IMR-90 (cell line): ENCODE data around the gene TAS2R50. TPM values are rescaled to one million over a fixed set of nuclear protein-coding genes. Genes with fewer than 3 reads are reported as not detected.

Experiments used
- ATAC-seq: fragments of 200-7000 bp; cut with Tn5 transposase; 2 replicates; pipeline ENCODE4 v1.9.1; 2020; ENCODE audit warnings: low read depth, mild to moderate bottlenecking, moderate library complexity
- Bru-seq: library from RNA; stranded (reverse); fragments of 400-500 nt; gene quantifications from one replicate; lab custom pipeline; 2021; lab: Mats Ljungman, UMichigan
- BruChase-seq, 2 experiments: library from RNA; stranded (reverse); fragments of 400-500 nt; gene quantifications; one replicate each; lab custom pipeline; 2021; lab: Mats Ljungman, UMichigan
- BruUV-seq: library from RNA; stranded (reverse); fragments of 400-500 nt; replicated peaks from 2 replicates; lab custom pipeline; 2021; lab: Mats Ljungman, UMichigan
- CTCF ChIA-PET: fragments of 300-600 bp; formaldehyde crosslinking; extraction: SDS; loops from one replicate; lab custom pipeline; 2021; ENCODE audit warnings: antibody characterized with exemption; lab: Yijun Ruan, JAX
- POLR2A ChIA-PET: fragments of 300-600 bp; sonication (Branson Sonifier 250); formaldehyde crosslinking; loops from one replicate; lab custom pipeline; 2022; ENCODE audit warnings: antibody characterized with exemption; ENCODE audit not compliant: unreplicated experiment; lab: Charles Lee
- DNase-seq: peaks from one replicate; pipeline ENCODE4 v3.0.0; 2013
- H2AFZ ChIP-seq: replicated peaks from 2 replicates; pipeline ENCODE3; 2013; ENCODE audit warnings: low read length, mild to moderate bottlenecking; ENCODE audit not compliant: poor library complexity
- H2AK5ac ChIP-seq: 2 replicates; pipeline ENCODE4 v1.6.1; 2013; ENCODE audit warnings: low read depth, low read length, inconsistent platforms
- H2AK9ac ChIP-seq: replicated peaks from 2 replicates; pipeline ENCODE3; 2013; ENCODE audit warnings: mild to moderate bottlenecking, low read depth, low read length, moderate library complexity; ENCODE audit not compliant: poor library complexity
- H2BK120ac ChIP-seq: 2 replicates; pipeline ENCODE4 v1.6.1; 2013; ENCODE audit warnings: low read depth, low read length, inconsistent platforms
- H2BK15ac ChIP-seq: 3 replicates; pipeline ENCODE4 v1.6.1; 2013; ENCODE audit warnings: low read depth, low read length, inconsistent platforms
- H2BK20ac ChIP-seq: 2 replicates; pipeline ENCODE4 v1.6.1; 2013; ENCODE audit warnings: low read depth, mild to moderate bottlenecking, inconsistent platforms, low read length, moderate library complexity
- H2BK5ac ChIP-seq: 2 replicates; pipeline ENCODE4 v1.6.1; 2013; ENCODE audit warnings: mild to moderate bottlenecking, low read depth, low read length, inconsistent platforms; ENCODE audit not compliant: poor library complexity, severe bottlenecking
- H3K14ac ChIP-seq: replicated peaks from 2 replicates; pipeline ENCODE4 v1.6.1; 2013; ENCODE audit warnings: low read depth, low read length, inconsistent platforms
- H3K18ac ChIP-seq: 2 replicates; pipeline ENCODE4 v1.6.1; 2013; ENCODE audit warnings: low read depth, low read length, control low read depth
- H3K23ac ChIP-seq: 2 replicates; pipeline ENCODE4 v1.6.1; 2013; ENCODE audit warnings: low read depth, low read length, inconsistent platforms
- H3K27ac ChIP-seq: 2 replicates; pipeline ENCODE4 v1.5.1; 2013; ENCODE audit warnings: mild to moderate bottlenecking, control low read depth, low read length; ENCODE audit not compliant: insufficient read depth
- H3K27me3 ChIP-seq: 2 replicates; pipeline ENCODE4 v1.6.1; 2013; ENCODE audit warnings: low read length; ENCODE audit not compliant: control insufficient read depth, insufficient read depth
- H3K36me3 ChIP-seq: 2 replicates; pipeline ENCODE4 v1.6.1; 2013; ENCODE audit warnings: low read length, mixed read lengths; ENCODE audit not compliant: control insufficient read depth, insufficient read depth
- H3K4ac ChIP-seq: 2 replicates; pipeline ENCODE4 v1.6.1; 2013; ENCODE audit warnings: low read depth, low read length, inconsistent platforms
- H3K4me1 ChIP-seq: 2 replicates; pipeline ENCODE4 v1.6.1; 2013; ENCODE audit warnings: low read length, mixed read lengths; ENCODE audit not compliant: control insufficient read depth, insufficient read depth
- H3K4me2 ChIP-seq: 2 replicates; pipeline ENCODE4 v1.6.1; 2013; ENCODE audit warnings: low read depth, mild to moderate bottlenecking, control low read depth, low read length, moderate library complexity
- H3K4me3 ChIP-seq: 2 replicates; pipeline ENCODE4 v1.5.1; 2013; ENCODE audit warnings: low read depth, mild to moderate bottlenecking, control low read depth, low read length, moderate library complexity; ENCODE audit not compliant: insufficient read depth
- H3K56ac ChIP-seq: 2 replicates; pipeline ENCODE4 v1.6.1; 2013; ENCODE audit warnings: low read length, inconsistent platforms; ENCODE audit not compliant: insufficient read depth; ENCODE audit errors: extremely low read depth
- H3K79me1 ChIP-seq, 2 experiments: 2 replicates each; pipeline ENCODE4 v1.6.1; 2013; ENCODE audit warnings: low read length in 2 of 2, inconsistent platforms in 1 of 2, low read depth in 1 of 2
- H3K9ac ChIP-seq: 2 replicates; pipeline ENCODE4 v1.6.1; 2013; ENCODE audit warnings: low read depth, low read length, control low read depth
- H3K9me1 ChIP-seq: 2 replicates; pipeline ENCODE4 v1.6.1; 2013; ENCODE audit warnings: low read length, inconsistent platforms; ENCODE audit not compliant: insufficient read depth
- H3K9me3 ChIP-seq: 2 replicates; pipeline ENCODE4 v1.6.1; 2013; ENCODE audit warnings: low read length; ENCODE audit not compliant: control insufficient read depth, insufficient read depth
- H4K20me1 ChIP-seq: 2 replicates; pipeline ENCODE4 v1.6.1; 2013; ENCODE audit warnings: low read length, inconsistent platforms; ENCODE audit not compliant: insufficient read depth
- H4K5ac ChIP-seq: 2 replicates; pipeline ENCODE4 v1.6.1; 2013; ENCODE audit warnings: mild to moderate bottlenecking, low read depth, low read length, control low read depth
- H4K8ac ChIP-seq, 2 experiments: 2 replicates each; pipeline ENCODE4 v1.6.1; 2013; ENCODE audit warnings: low read depth in 2 of 2, low read length in 2 of 2, control low read depth in 1 of 2, inconsistent platforms in 1 of 2
- H4K91ac ChIP-seq: 2 replicates; pipeline ENCODE4 v1.6.1; 2013; ENCODE audit warnings: low read depth, low read length, inconsistent platforms; ENCODE audit not compliant: insufficient read depth
- BHLHE40 ChIP-seq: fragments of 150-350 bp; IDR thresholded peaks from 2 replicates; pipeline ENCODE4 v1.6.1; 2016; ENCODE audit warnings: mild to moderate bottlenecking, low read depth, low read length
- CEBPB ChIP-seq: IDR thresholded peaks from 2 replicates; pipeline ENCODE4 v1.6.1; 2012; ENCODE audit warnings: low read depth, low read length, improper control_type of control experiment
- CHD1 ChIP-seq: IDR thresholded peaks from 2 replicates; pipeline ENCODE4 v1.6.1; 2012; ENCODE audit warnings: low read depth, low read length, improper control_type of control experiment
- ELK1 ChIP-seq: fragments of 150-350 bp; IDR thresholded peaks from 2 replicates; pipeline ENCODE4 v1.6.1; 2016; ENCODE audit warnings: low read depth, mild to moderate bottlenecking, low read length, moderate library complexity, borderline replicate concordance
- FOS ChIP-seq: fragments of 150-350 bp; IDR thresholded peaks from 2 replicates; pipeline ENCODE4 v1.6.1; 2016; ENCODE audit warnings: low read depth, low read length
- MAFK ChIP-seq: IDR thresholded peaks from 2 replicates; pipeline ENCODE4 v1.6.1; 2012; ENCODE audit warnings: low read depth, low read length, improper control_type of control experiment
- MAZ ChIP-seq: IDR thresholded peaks from 2 replicates; pipeline ENCODE4 v1.6.1; 2012; ENCODE audit warnings: low read depth, mild to moderate bottlenecking, low read length, improper control_type of control experiment, moderate library complexity, borderline replicate concordance
- MXI1 ChIP-seq: IDR thresholded peaks from 2 replicates; pipeline ENCODE4 v1.6.1; 2012; ENCODE audit warnings: low read depth, mild to moderate bottlenecking, low read length, moderate library complexity, borderline replicate concordance
- NFE2L2 ChIP-seq: fragments of 150-350 bp; IDR thresholded peaks from 2 replicates; pipeline ENCODE4 v1.6.1; 2016; ENCODE audit warnings: low read depth, mild to moderate bottlenecking, low read length
- POLR2A ChIP-seq: IDR thresholded peaks from 2 replicates; pipeline ENCODE4 v1.6.1; 2012; ENCODE audit warnings: mild to moderate bottlenecking, low read depth, low read length
- RAD21 ChIP-seq: IDR thresholded peaks from 2 replicates; pipeline ENCODE4 v1.6.1; 2012; ENCODE audit warnings: low read length, improper control_type of control experiment
- RCOR1 ChIP-seq: IDR thresholded peaks from 2 replicates; pipeline ENCODE4 v1.6.1; 2012; ENCODE audit warnings: mild to moderate bottlenecking, low read length, improper control_type of control experiment; ENCODE audit not compliant: insufficient replicate concordance
- RFX5 ChIP-seq: IDR thresholded peaks from 2 replicates; pipeline ENCODE4 v1.8.0; 2012; ENCODE audit warnings: low read depth, mild to moderate bottlenecking, low read length, moderate library complexity
- SMC3 ChIP-seq: fragments of 150-350 bp; IDR thresholded peaks from 2 replicates; pipeline ENCODE4 v1.6.1; 2016; ENCODE audit warnings: low read depth, mild to moderate bottlenecking, antibody characterized with exemption, low read length, moderate library complexity
- WGBS, 2 experiments: methylation state at CpG; one replicate each; pipeline versions ENCODE4 v1.1.5 to v1.1.7; 2013; ENCODE audit warnings: missing lambda C conversion rate in 2 of 2; ENCODE audit not compliant: insufficient read length in 1 of 2; ENCODE audit errors: extremely low coverage in 2 of 2; 5-methylcytosine and 5-hydroxymethylcytosine counted together
- dilution Hi-C: fragments of 300-500 bp; cut with HindIII; formaldehyde crosslinking; loops from one replicate; pipeline ENCODE4 v1.14.3; 2018; ENCODE audit warnings: low sequenced_read_pairs; ENCODE audit not compliant: unreplicated experiment
- in situ Hi-C: fragments of 300-500 bp; cut with MboI; formaldehyde crosslinking; loops from 3 replicates; pipeline ENCODE4 v1.14.3; 2019; ENCODE audit warnings: low sequenced_read_pairs, inconsistent platforms, mixed read lengths
- intact Hi-C: fragments of 100-400 bp; cut with micrococcal nuclease; formaldehyde crosslinking; loops from 2 replicates; pipeline ENCODE4 v1.10.0; 2022
- long read RNA-seq: library from polyadenylated mRNA; unstranded; transcript quantifications from one replicate; pipeline ENCODE4 v2.0.0, GENCODE V29; 2021; ENCODE audit not compliant: unreplicated experiment
- polyA plus RNA-seq, 3 experiments: library from polyadenylated mRNA; depleted of rRNA; stranded (reverse); fragments of >200 nt; gene quantifications; 2 replicates each; pipeline ENCODE4 v1.2.3, GENCODE V29; 2012; ENCODE audit warnings: low replicate concordance in 1 of 3
- total RNA-seq: library from RNA; depleted of rRNA; stranded (reverse); fragments of >200 nt; gene quantifications from 2 replicates; pipeline ENCODE4 v1.2.3, GENCODE V29; 2012; rRNA removed
- TF ChIP-seq, protein P1 (sequence below): conservative IDR thresholded peaks from 2 replicates; pipeline ENCODE4 v1.5.1; 2012; ENCODE audit warnings: mild to moderate bottlenecking, low read depth, low read length, improper control_type of control experiment

TAS2R50 gene, protein sequence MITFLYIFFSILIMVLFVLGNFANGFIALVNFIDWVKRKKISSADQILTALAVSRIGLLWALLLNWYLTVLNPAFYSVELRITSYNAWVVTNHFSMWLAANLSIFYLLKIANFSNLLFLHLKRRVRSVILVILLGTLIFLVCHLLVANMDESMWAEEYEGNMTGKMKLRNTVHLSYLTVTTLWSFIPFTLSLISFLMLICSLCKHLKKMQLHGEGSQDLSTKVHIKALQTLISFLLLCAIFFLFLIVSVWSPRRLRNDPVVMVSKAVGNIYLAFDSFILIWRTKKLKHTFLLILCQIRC
- total RNA-seq = 2.3 and 4.4 TPM in 2 replicates
- polyA plus RNA-seq (2012; rRNA removed) = not detected in 2 replicates
- polyA plus RNA-seq (2012; cell fraction: cytosol; rRNA removed) = not detected in 2 replicates
- 0.56 TPM in 1 of 2 replicates, not detected in the other for polyA plus RNA-seq (2012; cell fraction: nucleus; rRNA removed; ENCODE audit: low replicate concordance)
- percentile 66 among the genes with signal in this experiment for Bru-seq, nascent RNA
- BruChase-seq, experiment 1, labeled RNA remaining after a 6-hour chase = percentile 43 among the genes with signal in this experiment
- percentile 86 among the genes with signal in this experiment for BruChase-seq, experiment 2, labeled RNA remaining after a 2-hour chase
- long read RNA-seq = 0 reads

- CTCF ChIA-PET = no interaction called here
- H3K9me1 ChIP-seq = 0 out of 2 replicates have a peak, but pooled peaks cover 5% of the 10 kb centered on the region
- POLR2A ChIA-PET = no interaction called here
Observed at GRCh38 chr12:10986812-10987211, at the start of gene TAS2R50. TAS2R50 (minus strand) TSS chr12:10986912; CDS start chr12:10986860, 52 bp downstream.

More at GRCh38 chr12:10986812-10987211, at the start of gene TAS2R50:
- no peak within 1 kb of the TSS for H2AFZ ChIP-seq
- H2BK5ac ChIP-seq = no peak within 1 kb of the TSS
- intact Hi-C loops (no loop called here), dilution Hi-C loops (no loop called here), in situ Hi-C loops (no loop called here)
- H2AK9ac ChIP-seq = no peak within 1 kb of the TSS
- H2BK120ac ChIP-seq = no peak within 1 kb of the TSS
- no peak within 1 kb of the TSS for H3K4ac ChIP-seq
- H3K4me1 ChIP-seq = no peaks in the 10 kb centered on the region
- no peak within 1 kb of the TSS for H3K9ac ChIP-seq
- H3K36me3 ChIP-seq = no peaks in the 10 kb centered on the region; the same call in 1 of the 2 replicates
- H3K18ac ChIP-seq = no peak within 1 kb of the TSS
- no peak within 1 kb of the TSS for H2BK15ac ChIP-seq
- no peak within 1 kb of the TSS for H3K14ac ChIP-seq
- no peak within 1 kb of the TSS for H2AK5ac ChIP-seq
- TF ChIP-seq SMC3 = no peak
- TF ChIP-seq BHLHE40 = no peak
- TF ChIP-seq POLR2A = no peak
- no peak for TF ChIP-seq MXI1
- TF ChIP-seq MAFK = no peak
- TF ChIP-seq CHD1 = no peak
- no peak for TF ChIP-seq CEBPB
- TF ChIP-seq MAZ = no peak
- TF ChIP-seq FOS = no peak
- no peak for TF ChIP-seq RAD21
- TF ChIP-seq, protein P1, sequence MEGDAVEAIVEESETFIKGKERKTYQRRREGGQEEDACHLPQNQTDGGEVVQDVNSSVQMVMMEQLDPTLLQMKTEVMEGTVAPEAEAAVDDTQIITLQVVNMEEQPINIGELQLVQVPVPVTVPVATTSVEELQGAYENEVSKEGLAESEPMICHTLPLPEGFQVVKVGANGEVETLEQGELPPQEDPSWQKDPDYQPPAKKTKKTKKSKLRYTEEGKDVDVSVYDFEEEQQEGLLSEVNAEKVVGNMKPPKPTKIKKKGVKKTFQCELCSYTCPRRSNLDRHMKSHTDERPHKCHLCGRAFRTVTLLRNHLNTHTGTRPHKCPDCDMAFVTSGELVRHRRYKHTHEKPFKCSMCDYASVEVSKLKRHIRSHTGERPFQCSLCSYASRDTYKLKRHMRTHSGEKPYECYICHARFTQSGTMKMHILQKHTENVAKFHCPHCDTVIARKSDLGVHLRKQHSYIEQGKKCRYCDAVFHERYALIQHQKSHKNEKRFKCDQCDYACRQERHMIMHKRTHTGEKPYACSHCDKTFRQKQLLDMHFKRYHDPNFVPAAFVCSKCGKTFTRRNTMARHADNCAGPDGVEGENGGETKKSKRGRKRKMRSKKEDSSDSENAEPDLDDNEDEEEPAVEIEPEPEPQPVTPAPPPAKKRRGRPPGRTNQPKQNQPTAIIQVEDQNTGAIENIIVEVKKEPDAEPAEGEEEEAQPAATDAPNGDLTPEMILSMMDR = no peak
- TF ChIP-seq NFE2L2 = no peak
- no peak for TF ChIP-seq ELK1
- no peak for TF ChIP-seq RFX5
- TF ChIP-seq RCOR1 = no peak
- H4K20me1 ChIP-seq = no peaks in the 10 kb centered on the region
- H2BK20ac ChIP-seq = no peak within 1 kb of the TSS
- H3K56ac ChIP-seq = no peak within 1 kb of the TSS
- peaks cover 4% of the 10 kb centered on the region; the same call in 1 of the 2 replicates for H3K9me3 ChIP-seq
- ATAC-seq = no peak
- no peak within 1 kb of the TSS for H4K5ac ChIP-seq
- H3K27me3 ChIP-seq = no peaks in the 10 kb centered on the region
- no peak for DNase-seq
- no peak within 1 kb of the TSS for H3K4me3 ChIP-seq
- H4K8ac ChIP-seq = no peak within 1 kb of the TSS
- H3K27ac ChIP-seq = no peak within 1 kb of the TSS
- 0 out of 4 replicates have a peak, but pooled peaks cover 3 to 7% of the 10 kb centered on the region in 2 experiments for H3K79me1 ChIP-seq
- no peak within 1 kb of the TSS for H3K4me2 ChIP-seq
- no peak within 1 kb of the TSS for H3K23ac ChIP-seq
- BruUV-seq = no TSS peak
- WGBS, 2 experiments = no CpG with 5 or more reads among the region's 2 CpGs
- H4K91ac ChIP-seq = no peak within 1 kb of the TSS
